Kidney (tissue), 14 donors: Measurements from ENCODE around the gene GGCX. TPM values are rescaled to one million over a fixed set of nuclear protein-coding genes. Genes with fewer than 3 reads are reported as not detected.

Experiments
- DNase-seq, 5 donors: peaks; one replicate each; pipeline ENCODE4 v3.0.0-alpha.2; 2013 to 2020
- FAIRE-seq: peaks from 2 replicates; lab custom pipeline; 2012; peaks lifted over from hg19 to GRCh38; lab: Jason Lieb, UNC
- H3K27ac ChIP-seq, 2 donors: one replicate each; pipeline ENCODE4 v1.7.0; 2013; ENCODE audit warnings: low read depth in 2 of 2, low read length in 2 of 2, inconsistent platforms in 1 of 2
- H3K27me3 ChIP-seq: one replicate; pipeline ENCODE4 v1.7.1; 2013; ENCODE audit warnings: low read length, inconsistent platforms; ENCODE audit not compliant: control insufficient read depth, insufficient read depth
- H3K36me3 ChIP-seq, 3 donors: one replicate each; pipeline versions ENCODE4 v1.7.0 to v1.7.1; 2013; ENCODE audit warnings: low read length in 3 of 3, control low read depth in 1 of 3, inconsistent platforms in 1 of 3; ENCODE audit not compliant: insufficient read depth in 3 of 3, control insufficient read depth in 2 of 3
- H3K4me1 ChIP-seq, 3 donors: one replicate each; pipeline versions ENCODE4 v1.7.0 to v1.7.1; 2013; ENCODE audit warnings: low read length in 3 of 3, inconsistent platforms in 1 of 3, low read depth in 1 of 3; ENCODE audit not compliant: control insufficient read depth in 2 of 3, insufficient read depth in 2 of 3
- H3K4me3 ChIP-seq, 3 donors: one replicate each; pipeline versions ENCODE4 v1.7.0 to v1.8.1; 2013; ENCODE audit warnings: low read length in 3 of 3, control low read depth in 1 of 3, inconsistent platforms in 1 of 3
- H3K9ac ChIP-seq, 3 donors: one replicate each; pipeline versions ENCODE4 v1.7.0 to v1.7.1; 2013; ENCODE audit warnings: low read length in 3 of 3, control low read depth in 1 of 3, inconsistent platforms in 1 of 3
- H3K9me3 ChIP-seq, 3 donors: one replicate each; pipeline versions ENCODE4 v1.7.0 to v1.7.1; 2013; ENCODE audit warnings: low read length in 3 of 3, control low read depth in 1 of 3, inconsistent platforms in 1 of 3; ENCODE audit not compliant: control insufficient read depth in 2 of 3, insufficient read depth in 1 of 3
- CTCF ChIP-seq: IDR thresholded peaks from 3 replicates; pipeline ENCODE4 v1.5.1; 2012; ENCODE audit warnings: mild to moderate bottlenecking, moderate library complexity, borderline replicate concordance; ENCODE audit not compliant: insufficient read depth; ENCODE audit errors: extremely low read depth
- intact Hi-C: fragments of 100-400 bp; cut with DNase I; formaldehyde crosslinking; loops from one replicate; pipeline ENCODE4 v1.11.1; 2022
- polyA plus RNA-seq: library from polyadenylated mRNA; stranded (reverse); fragments of 350-450 nt; fragmentation: Illumina TruSeq; extraction: RNeasy Lipid Tissue Mini Kit (QIAGEN cat#74804); gene quantifications from one replicate; pipeline ENCODE4 v1.2.3, GENCODE V29; 2014; ENCODE audit warnings: low read depth, low replicate concordance; ENCODE audit not compliant: insufficient read depth
- total RNA-seq: library from RNA; stranded (reverse); fragmentation: NEBNext Ultra II Directional; extraction: Animal tissue kit (Norgen Biotek cat#: 25700); gene quantifications from one replicate; pipeline ENCODE4 v1.2.1, GENCODE V29; 2021
- donor health status: control.
- donor health status: control.
- donor health status: control.
- donor health status: control.
- donor health status: control.
- donor health status: DM: yes; HTN: yes; CAD: no.
- donor health status: Normal renal cell carcinoma (clear cell type).

Gene GGCX
- total and polyA plus RNA-seq, 2 donors from 2014 or later, result 27.8 to 50.7 TPM

- intact Hi-C loops, result no loop called here
- peak overlapping the region in 2 of 3 donors; percentile 71 to 73 for H3K9ac ChIP-seq
Observed at GRCh38 chr2:85578243-85579180, 17.2 kb upstream of the GGCX start.

GRCh38 chr2:85577386-85578242, 16.3 kb upstream of the GGCX start, which contains the start of gene VAMP8:
VAMP8 (plus strand) TSS chr2:85577586; CDS start chr2:85577647, 61 bp downstream.
- Histone ChIP-seq H3K36me3 (peaks cover 0 to 8% (median 0%) of the 10 kb centered on the region in 3 donors), H3K27ac (peak within 1 kb of the TSS; percentile 85 to 94), H3K4me3 (peak within 1 kb of the TSS; percentile 50 to 80 (median 65)), H3K27me3 (no peaks in the 10 kb centered on the region), H3K4me1 (peaks cover 0 to 23% (median 20%) of the 10 kb centered on the region in 3 donors), H3K9ac (peak within 1 kb of the TSS; percentile 18 to 73 (median 71)), H3K9me3 (no peaks in the 10 kb centered on the region)
- TF ChIP-seq CTCF, result no peak
- intact Hi-C loops, result no loop called here
- FAIRE-seq (no peak), DNase-seq (peak; percentile 60 to 92 (median 73))

More at GRCh38 chr2:85578243-85579180, 17.2 kb upstream of the GGCX start:
- peak overlapping the region; percentile 31 to 80 (median 65) for H3K4me3 ChIP-seq
- FAIRE-seq (no peak), DNase-seq (peak in 3 of 5 donors; percentile 25 to 85 (median 47))
- no peaks in the 10 kb centered on the region for H3K27me3 ChIP-seq
- no peak for TF ChIP-seq CTCF
- peak overlapping the region; percentile 85 to 94 for H3K27ac ChIP-seq
- H3K4me1 ChIP-seq, result peaks cover 0 to 24% (median 20%) of the 10 kb centered on the region in 3 donors
- H3K9me3 ChIP-seq, result no peaks in the 10 kb centered on the region
- H3K36me3 ChIP-seq, result peaks cover 0 to 8% (median under 1%) of the 10 kb centered on the region in 3 donors

GRCh38 chr2:85577063-85577385, 15.7 kb upstream of the GGCX start:
- peak overlapping the region; percentile 85 to 94 for H3K27ac ChIP-seq
- H3K9me3 ChIP-seq, result no peaks in the 10 kb centered on the region
- H3K27me3 ChIP-seq, result no peaks in the 10 kb centered on the region
- FAIRE-seq (no peak), DNase-seq (no peak)
- no peak for TF ChIP-seq CTCF
- peak overlapping the region in 2 of 3 donors; percentile 65 to 80 for H3K4me3 ChIP-seq
- peaks cover 0 to 7% (median 0%) of the 10 kb centered on the region in 3 donors for H3K36me3 ChIP-seq
- peak overlapping the region in 1 of 3 donors; percentile 71 for H3K9ac ChIP-seq
- intact Hi-C loops, result no loop called here
- H3K4me1 ChIP-seq, result peaks cover 0 to 23% (median 20%) of the 10 kb centered on the region in 3 donors
